PC-3 (cell line): Measurements from ENCODE around the gene ANKRD42. TPM values are rescaled to one million over a fixed set of nuclear protein-coding genes. Genes with fewer than 3 reads are reported as not detected.

Experiments
- ATAC-seq: fragments of 200-7000 bp; cut with Tn5 transposase; 2 replicates; pipeline ENCODE4 v1.9.1; 2020; ENCODE audit warnings: mild to moderate bottlenecking, moderate library complexity
- BruUV-seq: library from RNA; stranded (reverse); fragments of 400-500 nt; replicated peaks from 2 replicates; lab custom pipeline; 2021; lab: Mats Ljungman, UMichigan
- CTCF ChIA-PET: fragments of 300-600 bp; sonication (Branson Sonifier 250); formaldehyde crosslinking; loops from one replicate; lab custom pipeline; 2022; ENCODE audit warnings: antibody characterized with exemption; lab: Charles Lee
- POLR2A ChIA-PET: fragments of 300-600 bp; sonication (Branson Sonifier 250); formaldehyde crosslinking; loops from one replicate; lab custom pipeline; 2022; ENCODE audit warnings: antibody characterized with exemption; ENCODE audit not compliant: unreplicated experiment; lab: Charles Lee
- DNase-seq: peaks from one replicate; pipeline ENCODE4 v3.0.0-alpha.2; 2015
- H2AFZ ChIP-seq: fragments of 300-600 bp; sonication (generic); 2 replicates; pipeline ENCODE4 v1.6.0; 2016; ENCODE audit warnings: antibody characterized with exemption, low read length
- H3F3A ChIP-seq: fragments of 300-600 bp; sonication (generic); one replicate; pipeline ENCODE4 v1.6.0; 2017; ENCODE audit warnings: antibody characterized with exemption, low read length, control low read depth, mild to moderate bottlenecking; ENCODE audit not compliant: unreplicated experiment
- H3K27ac ChIP-seq: fragments of 300-600 bp; sonication (generic); 2 replicates; pipeline ENCODE4 v1.5.1; 2016; ENCODE audit warnings: mild to moderate bottlenecking, low read length
- H3K27me3 ChIP-seq: fragments of 300-600 bp; sonication (generic); 2 replicates; pipeline ENCODE4 v1.6.1; 2016; ENCODE audit warnings: low read length, mixed read lengths
- H3K36me3 ChIP-seq: fragments of 300-600 bp; sonication (generic); 2 replicates; pipeline ENCODE4 v1.6.1; 2016; ENCODE audit warnings: low read depth, mixed run types, low read length, mixed read lengths
- H3K4me1 ChIP-seq: fragments of 300-600 bp; sonication (generic); 2 replicates; pipeline ENCODE4 v1.5.1; 2016; ENCODE audit warnings: low read length; ENCODE audit not compliant: insufficient read depth
- H3K4me2 ChIP-seq: fragments of 300-600 bp; sonication (generic); 2 replicates; pipeline ENCODE4 v1.6.0; 2016; ENCODE audit warnings: low read length
- H3K4me3 ChIP-seq: fragments of 300-600 bp; sonication (generic); 2 replicates; pipeline ENCODE4 v1.5.1; 2016; ENCODE audit warnings: mild to moderate bottlenecking, low read length, mixed read lengths
- H3K79me2 ChIP-seq: fragments of 300-600 bp; sonication (generic); 2 replicates; pipeline ENCODE4 v1.6.1; 2017; ENCODE audit warnings: low read length, mixed read lengths
- H3K9ac ChIP-seq: fragments of 300-600 bp; sonication (generic); 2 replicates; pipeline ENCODE4 v1.6.0; 2016; ENCODE audit warnings: mild to moderate bottlenecking, low read length
- H3K9me2 ChIP-seq: fragments of 300-600 bp; sonication (generic); replicated peaks from 2 replicates; pipeline ENCODE4 v1.6.1; 2016; ENCODE audit warnings: mixed run types, low read length, mixed read lengths
- H3K9me3 ChIP-seq: fragments of 300-600 bp; sonication (generic); 2 replicates; pipeline ENCODE4 v1.6.1; 2016; ENCODE audit warnings: low read length, mixed read lengths
- H4K20me1 ChIP-seq: fragments of 300-600 bp; sonication (generic); 2 replicates; pipeline ENCODE4 v1.6.1; 2016; ENCODE audit warnings: low read length, mixed read lengths
- CTCF ChIP-seq: fragments of 300-600 bp; sonication (generic); conservative IDR thresholded peaks from 2 replicates; pipeline ENCODE4 v1.5.1; 2017; ENCODE audit warnings: antibody characterized with exemption, low read depth, mild to moderate bottlenecking, low read length
- EZH2 ChIP-seq: fragments of 300-600 bp; sonication (generic); IDR thresholded peaks from one replicate; pipeline ENCODE4 v1.6.1; 2017; ENCODE audit warnings: antibody characterized with exemption, mild to moderate bottlenecking, low read length; ENCODE audit not compliant: unreplicated experiment
- EZH2phosphoT487 ChIP-seq: fragments of 300-600 bp; sonication (generic); IDR thresholded peaks from 2 replicates; pipeline ENCODE4 v1.6.1; 2018; ENCODE audit warnings: mild to moderate bottlenecking, antibody characterized with exemption, low read length, borderline replicate concordance
- intact Hi-C: fragments of 100-400 bp; cut with micrococcal nuclease; formaldehyde crosslinking; loops from 2 replicates; pipeline ENCODE4 v1.9.0; 2023
- total RNA-seq: library from RNA; depleted of rRNA; stranded (reverse); fragments of >200 nt; gene quantifications from 2 replicates; pipeline ENCODE4 v1.2.3, GENCODE V29; 2014

ANKRD42 gene
- total RNA-seq, 1 experiment from 2014 or later = 11.2 TPM

GRCh38 chr11:83272627-83273026 is 79.1 kb downstream of the ANKRD42 start:
- no TSS peak for BruUV-seq
- H3K4me1 ChIP-seq = peaks cover 8% of the 10 kb centered on the region; the same call in 1 of the 2 replicates
- no peaks in the 10 kb centered on the region for H3K9me3 ChIP-seq
- ChIA-PET CTCF (interaction anchor here (0.8 kb wide), 1 partner anchor 186 kb away, joined by 3 read pairs; no protein-coding TSS in a partner anchor), POLR2A (no interaction called here)
- H3K79me2 ChIP-seq = no peaks in the 10 kb centered on the region
- TF ChIP-seq EZH2phosphoT487 = no peak
- TF ChIP-seq CTCF = no peak
- TF ChIP-seq EZH2 = no peak
- ATAC-seq (peak; percentile 83), DNase-seq (peak; percentile 80)
- H3K27me3 ChIP-seq = no peaks in the 10 kb centered on the region
- no peaks in the 10 kb centered on the region for H3K9me2 ChIP-seq
- no peak overlapping the region for H3K4me2 ChIP-seq
- H3K27ac ChIP-seq = peak overlapping the region; percentile 17; the same call in 1 of the 2 replicates
- peaks cover 18% of the 10 kb centered on the region for H3K36me3 ChIP-seq
- H3K4me3 ChIP-seq = no peak overlapping the region
- no peak overlapping the region for H2AFZ ChIP-seq
- H4K20me1 ChIP-seq = no peaks in the 10 kb centered on the region
- no peaks in the 10 kb centered on the region for H3F3A ChIP-seq
- no peak overlapping the region for H3K9ac ChIP-seq
- intact Hi-C loops = no loop called here

GRCh38 chr11:83275888-83276641 is 82.6 kb downstream of the ANKRD42 start:
- H3K9me3 ChIP-seq = no peaks in the 10 kb centered on the region
- intact Hi-C loops = no loop called here
- peaks cover 8% of the 10 kb centered on the region; the same call in 1 of the 2 replicates for H3K4me1 ChIP-seq
- H3K79me2 ChIP-seq = peaks cover 11% of the 10 kb centered on the region; the same call in 1 of the 2 replicates
- H3K36me3 ChIP-seq = peaks cover 28% of the 10 kb centered on the region
- POLR2A ChIA-PET = no interaction called here
- TF ChIP-seq EZH2 (no peak), EZH2phosphoT487 (no peak), CTCF (no peak)
- H3K4me3 ChIP-seq = no peak overlapping the region
- no peak overlapping the region for H2AFZ ChIP-seq
- no peak for DNase-seq
- no peak overlapping the region for H3K4me2 ChIP-seq
- ATAC-seq = peak; percentile 29; the same call in 1 of the 2 replicates
- no peak overlapping the region for H3K9ac ChIP-seq
- no peaks in the 10 kb centered on the region for H3K27me3 ChIP-seq
- H3K9me2 ChIP-seq = no peaks in the 10 kb centered on the region
- H3F3A ChIP-seq = no peaks in the 10 kb centered on the region
- CTCF ChIA-PET = no interaction called here
- no TSS peak for BruUV-seq
- no peaks in the 10 kb centered on the region for H4K20me1 ChIP-seq
- H3K27ac ChIP-seq = no peak overlapping the region

GRCh38 chr11:83278351-83278750 is 84.8 kb downstream of the ANKRD42 start:
- Histone ChIP-seq H4K20me1 (no peaks in the 10 kb centered on the region), H3K9me3 (no peaks in the 10 kb centered on the region), H3K27me3 (no peaks in the 10 kb centered on the region), H3K9me2 (no peaks in the 10 kb centered on the region), H3F3A (no peaks in the 10 kb centered on the region), H2AFZ (no peak overlapping the region), H3K9ac (no peak overlapping the region), H3K36me3 (peaks cover 18% of the 10 kb centered on the region), H3K4me3 (no peak overlapping the region), H3K4me1 (peaks cover 14% of the 10 kb centered on the region), H3K4me2 (no peak overlapping the region), H3K27ac (no peak overlapping the region), H3K79me2 (peaks cover 32% of the 10 kb centered on the region)
- DNase-seq = no peak
- POLR2A ChIA-PET = no interaction called here
- no TSS peak for BruUV-seq
- TF ChIP-seq CTCF (no peak), EZH2phosphoT487 (no peak), EZH2 (no peak)
- CTCF ChIA-PET = no interaction called here
- intact Hi-C loops = no loop called here
- no peak for ATAC-seq
